Stimulated activated naive CD8-positive, alpha-beta T cell treated with anti-CD3 and anti-CD28 coated beads, Interleukin-15, Interleukin-2, amounts not matched to agents 100 U/mL and 50 U/mL, for 24 hours (primary cell): Measurements from ENCODE around the gene FAM110A.
A peak's percentile ranks its signal among the peaks of the same experiment; 100 is the strongest.
"Not testable (repeated sequence)": the region's sequence is repeated elsewhere in the genome, so short reads cannot be mapped to it uniquely, and the experiment has no call there.

Experiments
- ATAC-seq: fragments of 150-1000 bp; cut with Tn5 transposase; one replicate; pipeline ENCODE4 v1.10.0; 2021
- DNase-seq: peaks from one replicate; pipeline ENCODE4 v3.0.0; 2021

FAM110A gene

GRCh38 chr20:873875-874607, 40.5 kb downstream of the FAM110A start:
- ATAC-seq = peak; percentile 12
- no peak for DNase-seq

- DNase-seq = no peak
- ATAC-seq = no peak
Observed at GRCh38 chr20:875115-875514, 41.6 kb downstream of the FAM110A start.

- no peak for ATAC-seq
- no peak for DNase-seq
Observed at GRCh38 chr20:877814-878213, 44.3 kb downstream of the FAM110A start.

GRCh38 chr20:878511-879307, 45.2 kb downstream of the FAM110A start:
- no peak for ATAC-seq
- DNase-seq = peak; percentile 37

- DNase-seq (no peak), ATAC-seq (no peak)
Observed at GRCh38 chr20:879626-880025, 46.1 kb downstream of the FAM110A start.

- peak; percentile 45 for DNase-seq
- peak; percentile 96 for ATAC-seq
Observed at GRCh38 chr20:881051-881782, 47.7 kb downstream of the FAM110A start.

- DNase-seq (no peak), ATAC-seq (no peak)
Observed at GRCh38 chr20:881783-882144, 48.2 kb downstream of the FAM110A start.

- ATAC-seq (no peak), DNase-seq (peak; percentile 9)
Observed at GRCh38 chr20:884983-885952, 51.8 kb downstream of the FAM110A start.

GRCh38 chr20:887137-887536, 53.6 kb downstream of the FAM110A start:
- no peak for DNase-seq
- ATAC-seq = no peak

- DNase-seq = no peak
- no peak for ATAC-seq
Observed at GRCh38 chr20:888057-888456, 54.5 kb downstream of the FAM110A start.

GRCh38 chr20:889106-889505, 55.6 kb downstream of the FAM110A start:
- DNase-seq = no peak
- no peak for ATAC-seq

- ATAC-seq = no peak
- DNase-seq = no peak
Observed at GRCh38 chr20:889932-890463, 56.5 kb downstream of the FAM110A start.

GRCh38 chr20:890666-891057, 57.1 kb downstream of the FAM110A start:
- ATAC-seq = no peak
- no peak for DNase-seq

GRCh38 chr20:891058-891705, 57.7 kb downstream of the FAM110A start:
- DNase-seq (no peak), ATAC-seq (no peak)

- ATAC-seq (no peak), DNase-seq (no peak)
Observed at GRCh38 chr20:891706-892080, 58.2 kb downstream of the FAM110A start.

GRCh38 chr20:892371-892770, 58.9 kb downstream of the FAM110A start:
- not testable (repeated sequence) for DNase-seq, ATAC-seq
